Measurements from ENCODE around the gene NIPSNAP2.
A peak's percentile ranks its signal among the peaks of the same experiment; 100 is the strongest.
"Not testable (repeated sequence)": the region's sequence is repeated elsewhere in the genome, so short reads cannot be mapped to it uniquely, and the experiment has no call there.

The NIPSNAP2 gene

DNA sequence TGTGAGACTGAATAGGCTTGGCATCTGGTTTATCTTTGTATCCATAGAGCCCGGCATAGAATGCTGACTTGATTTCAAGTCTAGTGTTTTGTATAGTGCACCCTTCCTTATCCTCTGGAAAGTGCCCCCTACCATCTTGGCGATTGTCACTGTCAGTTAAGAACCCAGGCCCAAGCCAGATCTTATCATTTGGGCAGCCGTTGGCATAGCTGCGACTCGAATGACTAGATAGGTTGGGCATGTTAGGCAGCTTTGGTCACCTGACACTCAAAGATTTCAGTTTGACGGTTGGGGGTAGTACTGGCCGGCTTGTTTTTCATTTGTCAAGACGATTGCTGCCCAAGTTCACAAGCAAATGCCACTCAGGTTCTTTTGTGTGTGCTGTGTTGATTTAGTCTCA is 6.6 kb downstream of the NIPSNAP2 start:
- DNase-seq = no peak
- in situ Hi-C loops (cut with MboI; ENCODE audit: low pct_unique_long_range_greater_than_20kb, low sequenced_read_pairs) = no loop called here

DNA sequence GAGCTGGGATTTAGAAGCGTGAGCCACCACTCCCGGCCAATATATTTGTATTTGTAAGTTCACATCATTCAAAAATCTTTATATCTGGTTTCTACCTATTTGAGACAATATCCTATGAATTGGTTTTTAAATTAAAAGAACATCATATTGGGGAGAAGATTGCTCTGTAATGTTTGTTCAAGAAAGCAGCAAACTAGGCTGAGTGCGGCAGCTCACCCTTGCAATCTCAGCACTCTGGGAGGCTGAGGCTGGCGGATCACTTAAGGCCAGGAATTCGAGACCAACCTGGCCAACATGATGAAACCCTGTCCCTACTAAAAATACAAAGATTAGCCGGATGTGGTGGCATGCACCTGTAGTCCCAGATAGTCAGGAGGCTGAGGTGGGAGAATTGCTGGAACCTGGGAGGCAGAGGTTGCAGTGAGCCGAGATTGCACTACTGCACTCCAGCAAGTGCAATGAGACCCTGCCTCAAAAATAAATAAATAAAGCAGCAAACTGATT is 9.4 kb downstream of the NIPSNAP2 start:
- no peak for DNase-seq
- in situ Hi-C loops (cut with MboI; ENCODE audit: low pct_unique_long_range_greater_than_20kb, low sequenced_read_pairs) = no loop called here

DNA sequence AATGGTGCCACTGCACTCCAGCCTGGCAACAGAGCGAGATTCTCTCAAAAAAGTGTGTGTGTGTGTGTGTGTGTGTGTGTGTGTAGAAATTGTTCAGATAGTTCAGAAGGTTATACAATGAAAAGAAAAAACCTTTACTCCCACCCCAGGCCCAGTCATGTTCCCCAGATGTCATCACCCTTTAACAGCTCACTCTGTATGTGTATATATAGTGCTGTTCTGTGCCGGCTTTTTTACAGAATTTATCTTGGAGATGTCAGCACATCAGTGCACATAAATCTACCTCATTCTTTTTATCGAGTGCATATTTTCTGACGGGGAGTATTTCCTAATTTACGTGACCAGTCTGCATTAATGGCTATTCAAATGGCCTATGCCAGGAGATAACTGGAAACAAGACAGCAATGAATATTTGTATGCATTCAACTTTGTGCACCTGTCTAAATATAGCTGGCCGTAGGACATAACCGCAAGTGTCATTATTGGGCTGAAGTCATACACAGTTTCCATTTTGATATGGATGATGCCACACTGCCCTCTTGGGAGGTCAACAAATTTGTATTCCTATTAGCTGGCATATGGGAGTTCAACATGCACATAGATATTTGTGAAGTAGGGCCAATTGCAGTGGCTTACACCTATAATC is 11.7 kb downstream of the NIPSNAP2 start:
- DNase-seq = no peak
- in situ Hi-C loops (cut with MboI; ENCODE audit: low pct_unique_long_range_greater_than_20kb, low sequenced_read_pairs) = no loop called here

DNA sequence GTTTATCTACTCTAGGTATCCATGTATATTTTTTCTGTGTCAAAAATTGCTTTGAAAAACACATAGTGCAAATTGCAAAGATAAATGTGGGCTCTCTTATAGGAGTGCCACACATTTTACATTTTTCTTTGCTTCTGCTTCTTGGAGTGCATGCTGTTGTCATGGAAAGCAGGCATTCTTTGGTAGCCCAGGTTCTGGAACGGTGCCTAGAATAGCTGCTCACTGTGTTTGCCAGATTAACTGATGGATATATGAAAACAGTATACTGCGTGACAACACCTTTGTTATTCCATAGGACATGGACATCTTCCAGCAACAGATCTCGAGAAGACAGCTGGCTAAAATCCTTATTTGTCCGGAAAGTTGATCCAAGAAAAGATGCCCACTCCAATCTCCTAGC is 13.4 kb downstream of the NIPSNAP2 start:
- DNase-seq = no peak
- in situ Hi-C loops (cut with MboI; ENCODE audit: low pct_unique_long_range_greater_than_20kb, low sequenced_read_pairs) = no loop called here

DNA sequence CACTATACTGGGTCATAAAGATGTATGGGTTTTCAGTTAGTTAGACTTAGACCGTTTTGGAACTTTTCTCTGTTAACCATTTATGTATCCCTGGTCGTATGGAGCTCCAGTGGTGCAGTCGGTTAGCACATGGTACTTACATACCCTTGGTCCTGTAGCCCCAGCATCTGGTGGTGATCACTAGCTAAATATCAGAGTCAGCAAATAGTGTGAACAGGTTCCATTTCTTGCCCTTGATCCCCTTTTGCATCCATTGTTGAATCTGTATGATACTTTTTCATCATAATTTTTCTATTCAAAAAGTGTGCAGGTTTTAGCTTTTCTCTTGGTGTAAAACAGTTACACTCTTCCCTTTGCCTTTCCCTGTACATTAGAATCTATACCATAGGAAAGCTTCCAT is 15.9 kb downstream of the NIPSNAP2 start:
- no peak for DNase-seq
- in situ Hi-C loops (cut with MboI; ENCODE audit: low pct_unique_long_range_greater_than_20kb, low sequenced_read_pairs) = no loop called here

DNA sequence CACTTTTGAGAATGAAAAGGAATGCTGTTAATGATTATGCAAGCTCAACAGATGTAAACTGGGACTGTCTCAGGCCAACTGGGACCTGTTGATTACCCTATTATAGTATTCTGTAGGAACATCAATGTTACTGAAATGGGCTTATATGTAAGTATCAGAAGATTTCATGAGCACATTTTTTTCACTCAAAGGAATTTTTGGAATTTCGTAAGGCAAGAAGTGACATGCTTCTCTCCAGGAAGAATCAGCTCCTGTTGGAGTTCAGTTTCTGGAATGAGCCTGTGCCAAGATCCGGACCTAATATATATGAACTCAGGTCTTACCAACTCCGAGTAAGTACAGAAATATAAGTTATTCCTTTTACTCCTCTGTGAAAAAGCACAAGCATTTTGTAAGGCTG is 19.2 kb downstream of the NIPSNAP2 start:
- in situ Hi-C loops (cut with MboI; ENCODE audit: low pct_unique_long_range_greater_than_20kb, low sequenced_read_pairs) = no loop called here
- no peak for DNase-seq

DNA sequence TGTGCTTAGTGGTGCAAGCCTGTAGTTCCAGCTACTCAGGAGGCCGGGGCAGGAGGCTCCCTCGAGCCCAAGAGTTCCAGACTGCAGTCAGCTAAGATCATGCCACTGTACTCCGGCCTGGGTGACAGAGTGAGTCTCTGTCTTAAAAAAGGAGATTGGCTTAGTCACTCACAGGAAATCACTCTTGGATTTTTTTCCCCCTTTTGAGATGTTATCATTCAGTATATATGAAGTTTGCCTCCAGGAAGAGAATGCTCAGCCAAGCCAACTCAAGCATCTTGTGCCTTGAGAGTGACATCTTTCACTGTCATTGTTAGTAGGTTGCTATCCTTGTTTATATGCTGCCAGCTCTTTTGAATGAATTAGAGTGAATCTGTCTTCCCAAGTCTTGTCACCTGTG is 28.0 kb downstream of the NIPSNAP2 start:
- in situ Hi-C loops (cut with MboI; ENCODE audit: low pct_unique_long_range_greater_than_20kb, low sequenced_read_pairs) = no loop called here

DNA sequence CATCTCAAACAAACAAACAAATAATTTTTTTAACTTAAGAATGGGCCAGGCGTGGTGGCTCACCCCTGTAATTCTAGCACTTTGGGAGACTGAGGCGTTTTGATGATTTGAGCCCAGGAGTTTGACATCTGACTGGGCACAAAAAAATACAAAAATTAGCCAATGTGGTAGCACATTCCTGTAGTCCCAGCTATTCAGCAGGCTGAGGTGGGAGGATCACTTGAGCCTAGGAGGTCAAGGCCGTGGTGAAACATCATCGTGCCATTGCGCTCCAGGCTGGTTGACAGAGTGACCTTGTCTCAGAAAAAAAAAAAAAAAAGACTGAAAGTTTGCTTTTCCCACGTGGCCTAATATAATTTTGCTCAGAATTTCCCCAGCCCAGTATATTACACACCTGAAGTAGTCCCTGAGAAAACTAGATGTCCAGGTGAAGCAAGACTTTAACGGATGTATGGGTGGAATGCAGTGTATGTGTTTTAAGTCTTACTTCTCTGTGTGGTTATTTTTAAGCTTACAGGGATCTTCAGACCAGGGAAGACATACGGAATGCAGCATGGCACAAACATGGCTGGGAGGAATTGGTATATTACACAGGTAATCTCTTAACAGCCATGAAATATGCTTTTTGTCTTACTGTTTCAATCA is 32.6 kb downstream of the NIPSNAP2 start:
- DNase-seq = no peak
- in situ Hi-C loops (cut with MboI; ENCODE audit: low pct_unique_long_range_greater_than_20kb, low sequenced_read_pairs) = no loop called here

More for the DNA sequence above, 28.0 kb downstream of the NIPSNAP2 start:
- no peak for DNase-seq

DNA sequence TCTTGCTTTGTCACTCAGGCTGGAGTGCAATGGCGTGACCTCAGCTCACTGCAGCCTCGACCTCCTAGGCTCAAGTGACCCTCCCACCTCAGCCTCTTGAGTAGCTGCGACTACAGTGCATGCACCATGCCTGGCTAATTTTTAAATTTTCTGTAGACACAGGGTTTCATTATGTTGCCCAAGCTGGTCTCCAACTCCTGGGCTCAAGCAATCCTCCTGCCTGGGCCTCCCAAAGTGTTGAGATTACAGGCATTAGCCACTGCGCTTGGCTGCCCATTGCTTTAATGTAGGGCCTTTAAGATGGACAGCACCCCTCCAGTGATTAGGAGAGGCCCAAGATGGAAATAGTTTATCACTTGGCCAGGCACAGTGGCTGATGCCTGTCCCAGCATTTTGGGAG is 39.4 kb downstream of the NIPSNAP2 start:
- in situ Hi-C loops (cut with MboI; ENCODE audit: low pct_unique_long_range_greater_than_20kb, low sequenced_read_pairs) = no loop called here
- DNase-seq = no peak

DNA sequence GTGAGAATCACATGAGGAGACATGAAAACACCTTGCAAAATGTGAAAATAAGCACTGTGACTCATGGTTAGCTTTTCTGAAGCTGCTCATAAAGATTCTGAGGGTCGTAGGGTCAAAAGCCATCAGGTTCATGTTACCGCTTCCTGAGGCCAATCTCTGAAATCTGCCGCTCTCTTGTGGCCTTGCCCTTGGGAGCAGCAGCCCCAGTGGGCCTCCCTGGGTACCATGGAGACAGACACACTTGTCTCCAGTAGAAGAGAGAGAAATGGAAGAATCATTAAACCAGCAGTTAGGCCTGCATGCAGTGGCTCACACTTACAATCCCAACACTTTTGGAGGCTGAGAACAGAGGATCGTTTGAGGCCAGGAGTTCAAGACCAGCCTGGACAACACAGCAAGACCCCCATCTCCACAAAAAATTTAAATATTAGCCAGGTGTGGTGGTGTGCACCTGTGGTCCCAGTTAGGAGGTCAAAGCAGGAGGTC is 42.8 kb downstream of the NIPSNAP2 start:
- DNase-seq = peak; percentile 6
- in situ Hi-C loops (cut with MboI; ENCODE audit: low pct_unique_long_range_greater_than_20kb, low sequenced_read_pairs) = no loop called here

DNA sequence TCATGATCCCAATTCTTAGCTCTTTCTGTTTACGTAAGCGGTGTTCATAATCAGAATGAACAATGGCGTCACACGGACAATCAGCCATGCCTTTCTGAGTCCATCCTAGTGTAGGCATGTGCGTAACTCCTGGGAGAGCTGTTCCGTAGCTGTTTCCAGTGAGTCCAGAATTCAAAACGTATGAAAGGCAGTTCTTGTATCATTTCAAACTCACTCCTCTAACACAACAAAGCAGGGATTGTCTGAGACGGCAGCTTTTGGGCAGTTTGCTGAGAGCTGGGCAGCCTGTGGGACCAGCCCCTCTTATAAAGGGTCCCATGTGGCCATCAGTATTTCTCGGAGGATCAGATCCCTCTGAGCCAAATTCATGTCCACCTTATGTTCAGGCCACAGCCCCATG is 43.5 kb downstream of the NIPSNAP2 start:
- in situ Hi-C loops (cut with MboI; ENCODE audit: low pct_unique_long_range_greater_than_20kb, low sequenced_read_pairs) = no loop called here
- DNase-seq = no peak

DNA sequence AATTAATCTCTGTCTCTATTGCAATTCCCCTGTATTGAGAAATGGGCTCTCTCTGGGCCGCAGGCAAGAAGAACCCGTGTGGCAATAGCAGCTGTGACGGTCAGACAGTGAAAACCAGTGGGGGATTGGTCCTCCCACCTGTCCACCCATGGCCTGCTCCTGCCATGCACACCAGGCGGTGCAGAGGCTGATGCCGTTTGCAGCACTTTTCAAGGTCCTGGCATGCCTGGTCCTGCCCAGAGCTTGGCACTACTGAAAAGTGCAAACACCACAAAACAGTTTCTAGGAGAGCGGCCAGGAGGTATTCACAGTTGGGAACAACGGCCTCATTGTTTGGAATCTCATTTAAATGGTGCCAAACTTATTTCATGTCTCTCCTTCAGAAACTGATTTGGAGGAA is 45.3 kb downstream of the NIPSNAP2 start:
- DNase-seq = no peak
- in situ Hi-C loops (cut with MboI; ENCODE audit: low pct_unique_long_range_greater_than_20kb, low sequenced_read_pairs) = no loop called here

DNA sequence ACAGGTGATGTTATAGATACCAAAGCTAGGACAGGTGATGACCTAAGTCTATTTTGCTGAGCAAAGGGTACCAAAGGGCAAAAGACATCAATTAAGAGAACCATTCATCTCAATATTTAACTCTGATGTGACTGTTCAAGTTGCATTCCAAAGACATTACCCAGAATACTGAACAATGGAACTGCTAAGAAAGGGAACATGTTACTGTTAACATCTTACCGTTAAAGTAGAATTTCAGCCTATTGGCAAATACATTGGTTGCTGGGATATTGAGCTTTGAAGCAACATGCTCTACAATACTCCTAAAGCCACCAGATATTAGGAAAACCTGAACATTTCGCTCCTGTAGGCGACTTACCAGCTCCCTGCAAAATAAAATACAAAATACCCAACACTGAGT is 52.6 kb downstream of the NIPSNAP2 start:
- DNase-seq; in situ Hi-C loops (cut with MboI; ENCODE audit: low pct_unique_long_range_greater_than_20kb, low sequenced_read_pairs): not testable (repeated sequence)

DNA sequence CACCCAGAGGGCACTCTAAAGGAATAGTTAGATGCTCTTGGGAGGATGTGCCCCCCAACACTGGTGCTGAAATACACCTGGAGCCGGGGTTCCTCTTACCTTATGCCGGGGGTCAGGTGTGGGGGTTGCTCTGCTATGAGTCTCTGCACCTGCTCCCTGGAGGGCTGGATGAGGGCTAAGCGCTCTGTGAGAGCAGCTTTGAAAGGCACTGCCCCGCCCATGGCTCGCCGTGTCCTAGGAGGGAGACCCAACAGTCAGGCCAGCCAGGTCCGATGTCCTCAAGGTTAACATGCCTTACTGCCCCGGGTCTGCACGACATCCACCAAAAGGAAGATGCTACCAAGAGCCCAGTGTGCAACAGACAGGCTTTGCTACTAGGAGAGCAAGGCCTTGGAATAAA is 55.1 kb downstream of the NIPSNAP2 start:
- no peak for DNase-seq
- in situ Hi-C loops (cut with MboI; ENCODE audit: low pct_unique_long_range_greater_than_20kb, low sequenced_read_pairs) = no loop called here

DNA sequence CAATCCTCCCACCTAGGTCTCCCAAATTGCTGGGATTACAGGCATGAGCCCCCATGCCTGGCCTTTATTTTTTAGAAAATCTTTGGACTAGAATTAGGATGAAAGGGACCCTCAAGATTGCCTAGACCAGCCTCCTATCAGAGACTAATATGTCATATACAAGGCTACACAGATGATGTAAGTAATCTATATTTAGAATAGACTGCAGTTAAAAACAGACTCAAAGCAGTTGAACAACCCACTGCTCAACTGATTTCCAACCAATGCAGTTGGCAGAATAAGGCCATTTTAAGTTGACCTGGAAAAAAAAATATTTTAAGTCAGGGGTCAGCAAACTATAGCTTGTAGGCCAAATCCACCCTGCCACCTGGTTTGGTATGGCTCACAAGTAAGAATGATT is 59.1 kb downstream of the NIPSNAP2 start:
- no peak for DNase-seq
- in situ Hi-C loops (cut with MboI; ENCODE audit: low pct_unique_long_range_greater_than_20kb, low sequenced_read_pairs) = no loop called here

DNA sequence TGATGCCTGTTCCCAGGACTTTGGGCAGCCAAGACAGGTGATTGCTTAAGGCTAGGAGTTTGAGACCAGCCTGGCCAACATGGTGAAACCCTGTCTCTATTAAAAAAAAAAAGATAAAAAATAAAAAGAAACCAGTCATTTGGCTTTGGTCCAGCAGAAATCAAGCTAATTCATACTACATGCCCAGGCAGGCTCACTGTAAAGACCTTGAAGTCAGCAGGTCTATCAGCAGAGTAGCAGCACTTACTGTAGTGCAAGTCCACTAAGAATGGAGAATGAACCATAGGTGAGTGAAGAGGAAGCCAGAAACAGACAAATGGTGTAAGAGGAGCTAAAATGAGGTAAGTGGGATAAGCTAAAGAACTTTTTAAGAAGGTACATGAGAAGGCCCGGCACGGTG is 62.2 kb downstream of the NIPSNAP2 start:
- DNase-seq = no peak
- in situ Hi-C loops (cut with MboI; ENCODE audit: low pct_unique_long_range_greater_than_20kb, low sequenced_read_pairs) = no loop called here

DNA sequence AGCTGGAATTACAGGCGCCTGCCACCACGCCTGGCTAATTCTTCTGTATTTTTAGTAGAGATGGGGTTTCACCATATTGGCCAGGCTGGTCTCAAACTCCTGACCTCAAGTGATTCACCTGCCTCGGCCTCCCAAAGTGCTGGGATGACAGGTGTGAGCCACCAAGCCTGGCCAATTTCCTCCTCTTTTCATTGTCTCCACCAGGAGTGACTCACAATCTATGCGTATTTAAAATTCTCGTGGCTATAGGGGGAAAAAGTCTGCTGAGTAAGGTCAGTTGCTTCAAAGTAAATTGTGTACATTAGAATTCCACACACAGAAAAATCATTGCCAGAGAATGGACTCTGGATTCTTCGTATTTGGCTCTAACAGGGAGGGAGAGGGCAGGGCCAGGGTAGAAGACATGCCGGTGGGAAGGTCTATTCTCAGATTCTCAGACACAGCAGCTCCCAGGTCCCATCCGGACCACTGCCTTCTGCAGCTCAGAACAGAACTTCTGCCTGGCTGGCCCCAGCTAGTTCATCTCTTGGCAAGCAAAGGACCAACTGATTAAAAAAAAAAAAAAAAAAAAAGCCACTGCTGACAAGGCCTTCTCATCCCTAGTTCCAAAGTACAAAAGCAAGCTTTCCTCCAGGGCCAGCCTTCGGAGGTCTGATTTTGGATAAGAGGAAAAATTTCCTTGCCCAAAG is 64.7 kb downstream of the NIPSNAP2 start:
- DNase-seq = no peak

DNA sequence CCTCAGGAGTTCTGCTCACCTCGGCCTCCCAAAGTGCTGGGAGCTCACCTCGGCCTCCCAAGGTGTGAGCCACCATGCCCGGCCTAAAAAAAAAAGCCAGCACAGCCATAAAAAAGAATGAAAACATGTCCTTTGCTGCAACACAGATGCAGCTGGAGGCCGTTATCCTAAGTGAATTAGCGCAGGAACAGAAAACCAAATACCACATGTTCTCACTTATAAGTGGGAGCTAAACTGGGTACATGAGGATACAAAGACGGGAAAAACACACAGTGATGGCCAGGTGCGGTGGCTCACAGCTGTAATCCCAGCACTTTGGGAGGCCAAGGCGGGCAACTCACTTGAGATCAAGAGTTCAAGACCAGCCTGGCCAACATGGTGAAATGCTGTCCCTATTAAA is 66.0 kb downstream of the NIPSNAP2 start:
- no peak for DNase-seq
- in situ Hi-C loops (cut with MboI; ENCODE audit: low pct_unique_long_range_greater_than_20kb, low sequenced_read_pairs) = no loop called here

More for the DNA sequence above, 64.7 kb downstream of the NIPSNAP2 start:
- in situ Hi-C loops (cut with MboI; ENCODE audit: low pct_unique_long_range_greater_than_20kb, low sequenced_read_pairs) = no loop called here

DNA sequence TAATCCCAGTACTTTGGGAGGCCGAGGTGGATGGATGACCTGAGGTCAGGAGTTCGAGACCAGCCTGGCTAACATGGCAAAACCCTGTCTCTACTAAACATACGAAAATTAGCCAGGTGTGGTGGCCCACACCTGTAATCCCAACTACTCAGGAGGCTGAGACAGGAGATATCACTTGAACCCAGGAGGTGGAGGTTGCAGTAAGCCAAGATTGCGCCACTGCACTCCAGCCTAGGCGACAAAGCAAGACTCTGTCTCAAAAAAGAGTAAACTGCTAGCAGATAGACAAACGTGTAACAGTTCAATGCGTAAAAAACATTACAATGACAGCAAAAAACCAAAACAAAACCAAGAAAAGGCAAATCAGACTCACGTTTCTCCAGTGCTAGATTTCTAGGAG is 67.2 kb downstream of the NIPSNAP2 start:
- DNase-seq; in situ Hi-C loops (cut with MboI; ENCODE audit: low pct_unique_long_range_greater_than_20kb, low sequenced_read_pairs): not testable (repeated sequence)

DNA sequence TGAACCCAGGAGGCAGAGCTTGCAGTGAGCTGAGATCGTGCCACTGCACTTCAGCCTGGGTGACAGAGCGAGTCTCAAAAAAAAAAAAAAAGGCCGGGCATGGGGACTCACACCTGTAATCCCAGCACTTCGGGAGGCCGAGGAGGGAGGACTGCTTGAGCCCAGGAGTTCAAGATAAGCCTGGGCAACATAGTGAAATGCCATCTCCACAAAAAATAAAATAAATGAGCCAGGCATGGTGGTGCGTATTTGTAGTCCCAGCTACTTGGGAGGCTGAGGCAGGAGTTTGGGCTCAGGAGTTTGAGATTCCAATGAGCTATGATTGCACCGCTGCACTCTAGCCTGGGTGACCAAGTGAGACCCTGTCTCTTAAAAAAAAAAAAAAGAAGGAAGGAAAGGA is 68.2 kb downstream of the NIPSNAP2 start:
- DNase-seq; in situ Hi-C loops (cut with MboI; ENCODE audit: low pct_unique_long_range_greater_than_20kb, low sequenced_read_pairs): not testable (repeated sequence)
